Measurements from ENCODE around the gene LRRC7. TPM values are rescaled to one million over a fixed set of nuclear protein-coding genes. Genes with fewer than 3 reads are reported as not detected.

LRRC7 gene
- polyA plus RNA-seq, 1 of the 3 experiments (the other 2 are of a cell fraction) = 0.02 TPM

DNA sequence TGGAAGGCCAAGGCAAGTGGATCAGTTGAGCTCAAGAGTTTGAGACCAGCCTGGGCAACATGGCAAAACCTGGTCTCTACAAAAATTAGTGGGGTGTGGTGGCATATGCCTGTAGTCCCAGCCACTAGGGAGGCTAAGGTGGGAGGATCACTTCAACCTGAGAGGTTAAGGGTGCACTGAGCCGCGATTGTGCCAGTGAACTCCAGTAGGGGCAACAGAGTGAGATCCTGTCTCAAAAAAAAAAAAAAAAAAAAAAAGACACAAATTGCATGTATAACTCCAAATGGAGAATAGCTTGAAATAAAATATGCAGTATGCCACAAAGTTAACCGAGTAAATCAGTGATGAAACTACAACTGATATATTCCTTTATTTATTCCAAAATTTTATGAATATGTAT lies 586.0 kb downstream of the LRRC7 start (continued):
- TF ChIP-seq, protein P1, sequence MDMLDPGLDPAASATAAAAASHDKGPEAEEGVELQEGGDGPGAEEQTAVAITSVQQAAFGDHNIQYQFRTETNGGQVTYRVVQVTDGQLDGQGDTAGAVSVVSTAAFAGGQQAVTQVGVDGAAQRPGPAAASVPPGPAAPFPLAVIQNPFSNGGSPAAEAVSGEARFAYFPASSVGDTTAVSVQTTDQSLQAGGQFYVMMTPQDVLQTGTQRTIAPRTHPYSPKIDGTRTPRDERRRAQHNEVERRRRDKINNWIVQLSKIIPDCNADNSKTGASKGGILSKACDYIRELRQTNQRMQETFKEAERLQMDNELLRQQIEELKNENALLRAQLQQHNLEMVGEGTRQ (IDR thresholded peaks at IDR 0.05; ENCODE audit: borderline replicate concordance, low read depth, low read length) = no peak
- no peak for TF ChIP-seq GABPA (IDR thresholded peaks at IDR 0.05; ENCODE audit: low read depth)
- no peak for TF ChIP-seq MXI1 (IDR thresholded peaks at IDR 0.05; ENCODE audit: low read depth, low read length)
- no peak for TF ChIP-seq FOXM1 (IDR thresholded peaks at IDR 0.05; ENCODE audit: low read depth)
- TF ChIP-seq JUND (IDR thresholded peaks at IDR 0.05) = no peak
- no peak for TF ChIP-seq GATA2 (CRISPR knock-in tag; IDR thresholded peaks at IDR 0.05)
- TF ChIP-seq, protein P2, sequence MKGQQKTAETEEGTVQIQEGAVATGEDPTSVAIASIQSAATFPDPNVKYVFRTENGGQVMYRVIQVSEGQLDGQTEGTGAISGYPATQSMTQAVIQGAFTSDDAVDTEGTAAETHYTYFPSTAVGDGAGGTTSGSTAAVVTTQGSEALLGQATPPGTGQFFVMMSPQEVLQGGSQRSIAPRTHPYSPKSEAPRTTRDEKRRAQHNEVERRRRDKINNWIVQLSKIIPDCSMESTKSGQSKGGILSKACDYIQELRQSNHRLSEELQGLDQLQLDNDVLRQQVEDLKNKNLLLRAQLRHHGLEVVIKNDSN (IDR thresholded peaks at IDR 0.05; ENCODE audit: borderline replicate concordance, low read depth) = no peak

DNA sequence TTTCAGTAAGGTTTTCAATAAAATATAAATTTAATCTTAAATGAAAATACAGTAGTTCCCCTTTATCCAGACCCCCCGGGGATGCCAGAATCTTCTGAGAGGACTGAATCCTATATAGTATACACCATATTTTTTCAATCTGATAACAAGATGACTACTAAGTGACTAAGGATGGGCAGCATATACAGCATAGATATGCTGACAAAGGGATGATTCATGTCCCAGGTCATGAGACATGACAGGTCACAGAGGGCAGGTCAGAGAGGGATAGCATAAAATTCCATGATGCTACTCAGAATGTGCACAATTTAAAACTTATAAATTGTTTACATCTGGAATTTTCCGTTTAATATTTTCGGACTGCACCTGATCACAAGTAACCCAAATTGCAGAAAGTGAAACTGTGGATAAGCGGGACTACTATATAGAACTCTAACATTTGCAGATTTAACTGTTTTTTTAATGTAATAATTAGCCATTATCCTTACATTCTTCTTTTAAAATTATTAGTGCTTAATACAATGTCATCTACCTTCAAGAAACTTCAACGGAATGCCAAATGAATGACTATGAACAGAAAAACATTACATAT lies 588.9 kb downstream of the LRRC7 start:
- H3K9me2 ChIP-seq = no peaks in the 10 kb centered on the region
- H3F3A ChIP-seq (replicated peaks; ENCODE audit: insufficient read depth) = peaks cover 13% of the 10 kb centered on the region
- H3K36me3 ChIP-seq (replicated peaks in 1 of 2; ENCODE audit: control insufficient read depth in 1 of 2, insufficient read depth in 2 of 2, low read length in 1 of 2) = peaks cover 10 to 25% of the 10 kb centered on the region in 2 experiments
- H3K4me3 ChIP-seq (ENCODE audit: low read depth in 2 of 2, low read length in 1 of 2) = no peak overlapping the region
- H3K4me2 ChIP-seq = peak overlapping the region; percentile 47; the same call in 1 of the 2 replicates
- 79% methylated on average over 5 of the region's 5 CpGs for WGBS (ENCODE audit: low lambda C conversion rate)
- H3K9me3 ChIP-seq = no peaks in the 10 kb centered on the region
- no peak overlapping the region for H2AFZ ChIP-seq (ENCODE audit: low read depth)
- TF ChIP-seq, protein P1 (IDR thresholded peaks at IDR 0.05; ENCODE audit: borderline replicate concordance, low read depth, low read length) = no peak
- no peak for TF ChIP-seq TAF1 (IDR thresholded peaks at IDR 0.05; ENCODE audit: borderline replicate concordance, low read depth, low read length)
- peak; percentile 85; the same call in 1 of the 2 replicates for TF ChIP-seq RXRA (IDR thresholded peaks at IDR 0.05; ENCODE audit: borderline replicate concordance, low read depth)
- TF ChIP-seq FOXJ3 (CRISPR knock-in tag; IDR thresholded peaks at IDR 0.05) = no peak
- no peak for TF ChIP-seq EZH2phosphoT487 (IDR thresholded peaks at IDR 0.05; ENCODE audit: borderline replicate concordance, low read depth)
- TF ChIP-seq JUND (IDR thresholded peaks at IDR 0.05) = peak; percentile 78
- peak in 1 of 2 experiments; percentile 59; a peak in 1 of 4 replicates for TF ChIP-seq EP300 (IDR thresholded peaks at IDR 0.05; ENCODE audit: borderline replicate concordance in 1 of 2, low read depth in 1 of 2, low read length in 1 of 2)
- no peak for TF ChIP-seq FOXM1 (IDR thresholded peaks at IDR 0.05; ENCODE audit: low read depth)
- no peak for TF ChIP-seq GATA2 (CRISPR knock-in tag; IDR thresholded peaks at IDR 0.05)
- no peak for TF ChIP-seq RCOR1 (IDR thresholded peaks at IDR 0.05; ENCODE audit: low read length)
- TF ChIP-seq, protein P2 (IDR thresholded peaks at IDR 0.05; ENCODE audit: borderline replicate concordance, low read depth) = no peak
- TF ChIP-seq, protein P3, sequence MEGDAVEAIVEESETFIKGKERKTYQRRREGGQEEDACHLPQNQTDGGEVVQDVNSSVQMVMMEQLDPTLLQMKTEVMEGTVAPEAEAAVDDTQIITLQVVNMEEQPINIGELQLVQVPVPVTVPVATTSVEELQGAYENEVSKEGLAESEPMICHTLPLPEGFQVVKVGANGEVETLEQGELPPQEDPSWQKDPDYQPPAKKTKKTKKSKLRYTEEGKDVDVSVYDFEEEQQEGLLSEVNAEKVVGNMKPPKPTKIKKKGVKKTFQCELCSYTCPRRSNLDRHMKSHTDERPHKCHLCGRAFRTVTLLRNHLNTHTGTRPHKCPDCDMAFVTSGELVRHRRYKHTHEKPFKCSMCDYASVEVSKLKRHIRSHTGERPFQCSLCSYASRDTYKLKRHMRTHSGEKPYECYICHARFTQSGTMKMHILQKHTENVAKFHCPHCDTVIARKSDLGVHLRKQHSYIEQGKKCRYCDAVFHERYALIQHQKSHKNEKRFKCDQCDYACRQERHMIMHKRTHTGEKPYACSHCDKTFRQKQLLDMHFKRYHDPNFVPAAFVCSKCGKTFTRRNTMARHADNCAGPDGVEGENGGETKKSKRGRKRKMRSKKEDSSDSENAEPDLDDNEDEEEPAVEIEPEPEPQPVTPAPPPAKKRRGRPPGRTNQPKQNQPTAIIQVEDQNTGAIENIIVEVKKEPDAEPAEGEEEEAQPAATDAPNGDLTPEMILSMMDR (IDR thresholded peaks at IDR 0.05) = no peak
- peak; percentile 76; the same call in 1 of the 2 replicates for TF ChIP-seq FOSL2 (IDR thresholded peaks at IDR 0.05; ENCODE audit: borderline replicate concordance, low read depth)
- peak; percentile 31; the same call in 1 of the 2 replicates for TF ChIP-seq TEAD4 (IDR thresholded peaks at IDR 0.05; ENCODE audit: borderline replicate concordance, insufficient read depth)
- no peak for TF ChIP-seq SMC3 (IDR thresholded peaks at IDR 0.05; ENCODE audit: low read depth, low read length)
- TF ChIP-seq CHD2 (IDR thresholded peaks at IDR 0.05; ENCODE audit: low read length, partially characterized antibody) = no peak
- no peak for TF ChIP-seq MEF2A (IDR thresholded peaks at IDR 0.05; ENCODE audit: borderline replicate concordance, low read depth)
- peak; percentile 74 for TF ChIP-seq TCF12 (IDR thresholded peaks at IDR 0.05)
- TF ChIP-seq, protein P4, sequence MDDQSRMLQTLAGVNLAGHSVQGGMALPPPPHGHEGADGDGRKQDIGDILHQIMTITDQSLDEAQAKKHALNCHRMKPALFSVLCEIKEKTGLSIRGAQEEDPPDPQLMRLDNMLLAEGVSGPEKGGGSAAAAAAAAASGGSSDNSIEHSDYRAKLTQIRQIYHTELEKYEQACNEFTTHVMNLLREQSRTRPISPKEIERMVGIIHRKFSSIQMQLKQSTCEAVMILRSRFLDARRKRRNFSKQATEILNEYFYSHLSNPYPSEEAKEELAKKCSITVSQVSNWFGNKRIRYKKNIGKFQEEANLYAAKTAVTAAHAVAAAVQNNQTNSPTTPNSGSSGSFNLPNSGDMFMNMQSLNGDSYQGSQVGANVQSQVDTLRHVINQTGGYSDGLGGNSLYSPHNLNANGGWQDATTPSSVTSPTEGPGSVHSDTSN (IDR thresholded peaks at IDR 0.05) = peak; percentile 87
- peak overlapping the region in 1 of 2 experiments; percentile 58; a peak in 2 of 4 replicates for H3K27ac ChIP-seq (ENCODE audit: low read depth in 2 of 2, low read length in 1 of 2)
- CTCF ChIA-PET = no interaction called here
- H4K20me1 ChIP-seq (ENCODE audit: insufficient read depth) = no peaks in the 10 kb centered on the region
- no peaks in the 10 kb centered on the region for H3K79me2 ChIP-seq (ENCODE audit: insufficient read depth)
- no peaks in the 10 kb centered on the region; a peak in 1 of 4 replicates for H3K4me1 ChIP-seq (ENCODE audit: control insufficient read depth in 1 of 2, insufficient read depth in 2 of 2, low read depth in 1 of 2, low read length in 1 of 2)
- no peaks in the 10 kb centered on the region for H3K27me3 ChIP-seq (ENCODE audit: insufficient read depth)
- POLR2A ChIA-PET = no interaction called here
- no peak overlapping the region for H3K9ac ChIP-seq
- no peak for DNase-seq

All from SK-N-SH (cell line).